A549 treated with Hydrocortisone at 1 μM for 4 hours (cell line): ENCODE results near the gene ISCA2. TPM values are rescaled to one million over a fixed set of nuclear protein-coding genes. Genes with fewer than 3 reads are reported as not detected.

Experiments used
- total RNA-seq: library from RNA; stranded (reverse); fragments of 200-300 nt; extraction: Qiagen RNA extraction; gene quantifications from 5 replicates; pipeline ENCODE4 v1.2.3, GENCODE V29; 2022

Gene ISCA2
- 32.2 to 46.2 TPM (median 41.4 TPM) in 5 replicates for total RNA-seq

GRCh38 chr14:74493343-74494261 lies at the start of gene ISCA2:
Gene ISCA2, plus strand, starts transcription at chr14:74493765. Its CDS starts 10 bp downstream, at chr14:74493775.

GRCh38 chr14:74492776-74493342 lies 706 bp upstream of the ISCA2 start, which contains the start of gene NPC2:
Gene NPC2, minus strand, starts transcription at chr14:74493305. Its CDS starts 31 bp downstream, at chr14:74493274.

Other genes starting within 250 kb of the ISCA2 start
- gene ABCD4, start 190.8 kb upstream of the ISCA2 start, total RNA-seq, result 30.7 to 34.1 TPM (median 32.5 TPM) in 5 replicates
- gene VRTN, start 145.3 kb upstream of the ISCA2 start, total RNA-seq, result 0.03 TPM in 1 of 5 replicates, not detected in the others
- not detected in 5 replicates for gene SYNDIG1L, start 67.6 kb upstream of the ISCA2 start, total RNA-seq
- gene NPC2, start 460 bp upstream of the ISCA2 start, total RNA-seq, result 205 to 286 TPM (median 230 TPM) in 5 replicates
- gene LTBP2, start 118.5 kb downstream of the ISCA2 start, total RNA-seq, result 7.6 to 12.4 TPM (median 10.8 TPM) in 5 replicates
- gene AREL1, start 219.3 kb downstream of the ISCA2 start, total RNA-seq, result 20.8 to 28.0 TPM (median 25.2 TPM) in 5 replicates
- 38.5 to 80.2 TPM (median 46.5 TPM) in 5 replicates for gene FCF1, start 219.4 kb downstream of the ISCA2 start, total RNA-seq